Endometrium (tissue), 2 donors: ENCODE data around the gene CMKLR1.

Experiments
- FAIRE-seq: peaks from 2 replicates; lab custom pipeline; 2012; peaks lifted over from hg19 to GRCh38; lab: Jason Lieb, UNC
- donor health status: control.
- donor health status: control.

Gene CMKLR1

GRCh38 chr12:108361606-108362005 is 22.5 kb upstream of the CMKLR1 start:
- no peak for FAIRE-seq

- no peak for FAIRE-seq
Observed at GRCh38 chr12:108360487-108360886, 21.4 kb upstream of the CMKLR1 start.

GRCh38 chr12:108360057-108360456 is 20.9 kb upstream of the CMKLR1 start:
- no peak for FAIRE-seq

GRCh38 chr12:108358580-108358965 is 19.5 kb upstream of the CMKLR1 start:
- FAIRE-seq: no peak

- FAIRE-seq: no peak
Observed at GRCh38 chr12:108357834-108358579, 18.9 kb upstream of the CMKLR1 start.

- no peak for FAIRE-seq
Observed at GRCh38 chr12:108356835-108357806, 18.0 kb upstream of the CMKLR1 start.

GRCh38 chr12:108355069-108355468 is 16.0 kb upstream of the CMKLR1 start:
- FAIRE-seq: no peak

GRCh38 chr12:108352591-108352990 is 13.5 kb upstream of the CMKLR1 start:
- FAIRE-seq: no peak

GRCh38 chr12:108350511-108350910 is 11.4 kb upstream of the CMKLR1 start:
- no peak for FAIRE-seq

- FAIRE-seq: no peak
Observed at GRCh38 chr12:108349278-108349688, 10.2 kb upstream of the CMKLR1 start.

- no peak for FAIRE-seq
Observed at GRCh38 chr12:108348842-108349241, 9.7 kb upstream of the CMKLR1 start.

GRCh38 chr12:108346727-108347710 is 7.9 kb upstream of the CMKLR1 start:
- no peak for FAIRE-seq

- no peak for FAIRE-seq
Observed at GRCh38 chr12:108345716-108346633, 6.9 kb upstream of the CMKLR1 start.

- FAIRE-seq: no peak
Observed at GRCh38 chr12:108342985-108343384, 3.9 kb upstream of the CMKLR1 start.

GRCh38 chr12:108341854-108342847 is 3.0 kb upstream of the CMKLR1 start:
- no peak for FAIRE-seq

GRCh38 chr12:108341356-108341755 is 2.2 kb upstream of the CMKLR1 start:
- FAIRE-seq: no peak

- FAIRE-seq: no peak
Observed at GRCh38 chr12:108340037-108340436, 926 bp upstream of the CMKLR1 start.

- no peak for FAIRE-seq
Observed at GRCh38 chr12:108337235-108338223, 1.6 kb downstream of the CMKLR1 start.
